ENCODE results near the gene RAI14. TPM values are rescaled to one million over a fixed set of nuclear protein-coding genes. Genes with fewer than 3 reads are reported as not detected.

RAI14 gene
- total and polyA plus RNA-seq, 2 donors (not counting 1 experiment from before 2014, with no cell fraction given) = 98.7 to 125 TPM

- TF ChIP-seq, protein P1, sequence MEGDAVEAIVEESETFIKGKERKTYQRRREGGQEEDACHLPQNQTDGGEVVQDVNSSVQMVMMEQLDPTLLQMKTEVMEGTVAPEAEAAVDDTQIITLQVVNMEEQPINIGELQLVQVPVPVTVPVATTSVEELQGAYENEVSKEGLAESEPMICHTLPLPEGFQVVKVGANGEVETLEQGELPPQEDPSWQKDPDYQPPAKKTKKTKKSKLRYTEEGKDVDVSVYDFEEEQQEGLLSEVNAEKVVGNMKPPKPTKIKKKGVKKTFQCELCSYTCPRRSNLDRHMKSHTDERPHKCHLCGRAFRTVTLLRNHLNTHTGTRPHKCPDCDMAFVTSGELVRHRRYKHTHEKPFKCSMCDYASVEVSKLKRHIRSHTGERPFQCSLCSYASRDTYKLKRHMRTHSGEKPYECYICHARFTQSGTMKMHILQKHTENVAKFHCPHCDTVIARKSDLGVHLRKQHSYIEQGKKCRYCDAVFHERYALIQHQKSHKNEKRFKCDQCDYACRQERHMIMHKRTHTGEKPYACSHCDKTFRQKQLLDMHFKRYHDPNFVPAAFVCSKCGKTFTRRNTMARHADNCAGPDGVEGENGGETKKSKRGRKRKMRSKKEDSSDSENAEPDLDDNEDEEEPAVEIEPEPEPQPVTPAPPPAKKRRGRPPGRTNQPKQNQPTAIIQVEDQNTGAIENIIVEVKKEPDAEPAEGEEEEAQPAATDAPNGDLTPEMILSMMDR (conservative IDR thresholded peaks at IDR 0.05 in 1 of 2, IDR thresholded peaks at IDR 0.05 in 1 of 2; ENCODE audit: low read depth in 1 of 2, low read length in 2 of 2) = no peak
- TF ChIP-seq EZH2 (IDR thresholded peaks at IDR 0.05; ENCODE audit: low read length, missing control alignments) = no peak
- no peaks in the 10 kb centered on the region for H3K4me1 ChIP-seq (ENCODE audit: control insufficient read depth, extremely low read depth, insufficient read depth, low read length)
Measured at GRCh38 chr5:34833976-34834793, 178.1 kb downstream of the RAI14 start.

DNA sequence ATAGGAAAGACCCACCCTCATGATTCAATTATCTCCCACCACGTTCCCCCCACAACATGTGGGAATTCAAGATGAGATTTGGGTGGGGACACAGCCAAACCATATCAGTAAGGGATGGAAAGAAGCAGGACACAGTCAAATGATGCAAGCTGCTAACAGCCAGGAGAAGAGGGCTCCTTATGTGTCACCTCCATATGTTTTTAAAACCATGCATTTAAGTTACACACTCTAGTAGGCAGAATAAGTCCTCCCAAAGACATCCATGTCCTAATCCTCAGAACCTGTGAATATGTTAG lies 178.6 kb downstream of the RAI14 start:
- no peak for TF ChIP-seq EZH2 (IDR thresholded peaks at IDR 0.05; ENCODE audit: low read length, missing control alignments)
- TF ChIP-seq, protein P1 (conservative IDR thresholded peaks at IDR 0.05 in 1 of 2, IDR thresholded peaks at IDR 0.05 in 1 of 2; ENCODE audit: low read depth in 1 of 2, low read length in 2 of 2) = no peak
- DNase-seq (ENCODE audit: low read depth in 2 of 2) = no peak
- no peaks in the 10 kb centered on the region for H3K4me1 ChIP-seq (ENCODE audit: control insufficient read depth, extremely low read depth, insufficient read depth, low read length)
- H3K27me3 ChIP-seq (ENCODE audit: control insufficient read depth, insufficient read depth, low read length) = no peaks in the 10 kb centered on the region
- peaks cover 2% of the 10 kb centered on the region for H3K36me3 ChIP-seq (ENCODE audit: control insufficient read depth, insufficient read depth, low read length)
- no peak overlapping the region for H3K4me2 ChIP-seq (ENCODE audit: extremely low read depth, insufficient read depth, low read length)
- H4K20me1 ChIP-seq (ENCODE audit: control insufficient read depth, extremely low read depth, insufficient read depth, low read length) = no peaks in the 10 kb centered on the region
- no peak overlapping the region for H2AFZ ChIP-seq (ENCODE audit: low read length)
- no peak overlapping the region for H3K4me3 ChIP-seq (replicated peaks in 1 of 4; ENCODE audit: control extremely low read depth in 1 of 4, insufficient read depth in 1 of 4, low read depth in 3 of 4, low read length in 4 of 4)
- no peak overlapping the region for H3K27ac ChIP-seq (ENCODE audit: insufficient read depth, low read length)
- no peaks in the 10 kb centered on the region for H3K79me2 ChIP-seq (ENCODE audit: control insufficient read depth, insufficient read depth, low read length)
- H3K9me3 ChIP-seq (ENCODE audit: control insufficient read depth, insufficient read depth, low read depth, low read length) = no peaks in the 10 kb centered on the region
- no peak overlapping the region for H3K9ac ChIP-seq (ENCODE audit: insufficient read depth, low read length)

More at GRCh38 chr5:34833976-34834793, 178.1 kb downstream of the RAI14 start:
- no peaks in the 10 kb centered on the region for H3K9me3 ChIP-seq (ENCODE audit: control insufficient read depth, insufficient read depth, low read depth, low read length)
- H3K27me3 ChIP-seq (ENCODE audit: control insufficient read depth, insufficient read depth, low read length) = no peaks in the 10 kb centered on the region
- H3K9ac ChIP-seq (ENCODE audit: insufficient read depth, low read length) = no peak overlapping the region
- H3K4me2 ChIP-seq (ENCODE audit: extremely low read depth, insufficient read depth, low read length) = no peak overlapping the region
- H3K79me2 ChIP-seq (ENCODE audit: control insufficient read depth, insufficient read depth, low read length) = no peaks in the 10 kb centered on the region
- no peak overlapping the region for H3K4me3 ChIP-seq (replicated peaks in 1 of 4; ENCODE audit: control extremely low read depth in 1 of 4, insufficient read depth in 1 of 4, low read depth in 3 of 4, low read length in 4 of 4)
- no peaks in the 10 kb centered on the region for H4K20me1 ChIP-seq (ENCODE audit: control insufficient read depth, extremely low read depth, insufficient read depth, low read length)
- H3K36me3 ChIP-seq (ENCODE audit: control insufficient read depth, insufficient read depth, low read length) = peaks cover 3% of the 10 kb centered on the region
- H2AFZ ChIP-seq (ENCODE audit: low read length) = no peak overlapping the region
- H3K27ac ChIP-seq (ENCODE audit: insufficient read depth, low read length) = no peak overlapping the region
- DNase-seq (ENCODE audit: low read depth in 2 of 2) = peak in 1 of 2 donors; percentile 66

GRCh38 chr5:34835664-34836063 lies 179.5 kb downstream of the RAI14 start:
- TF ChIP-seq, protein P1 (conservative IDR thresholded peaks at IDR 0.05 in 1 of 2, IDR thresholded peaks at IDR 0.05 in 1 of 2; ENCODE audit: low read depth in 1 of 2, low read length in 2 of 2) = no peak
- no peak for TF ChIP-seq EZH2 (IDR thresholded peaks at IDR 0.05; ENCODE audit: low read length, missing control alignments)
- H3K36me3 ChIP-seq (ENCODE audit: control insufficient read depth, insufficient read depth, low read length) = no peaks in the 10 kb centered on the region
- H3K4me3 ChIP-seq (replicated peaks in 1 of 4; ENCODE audit: control extremely low read depth in 1 of 4, insufficient read depth in 1 of 4, low read depth in 3 of 4, low read length in 4 of 4) = no peak overlapping the region
- H3K4me2 ChIP-seq (ENCODE audit: extremely low read depth, insufficient read depth, low read length) = no peak overlapping the region
- H2AFZ ChIP-seq (ENCODE audit: low read length) = no peak overlapping the region
- no peak overlapping the region for H3K9ac ChIP-seq (ENCODE audit: insufficient read depth, low read length)
- no peaks in the 10 kb centered on the region for H3K4me1 ChIP-seq (ENCODE audit: control insufficient read depth, extremely low read depth, insufficient read depth, low read length)
- H3K79me2 ChIP-seq (ENCODE audit: control insufficient read depth, insufficient read depth, low read length) = no peaks in the 10 kb centered on the region
- no peaks in the 10 kb centered on the region for H3K9me3 ChIP-seq (ENCODE audit: control insufficient read depth, insufficient read depth, low read depth, low read length)
- no peak for DNase-seq (ENCODE audit: low read depth in 2 of 2)
- no peaks in the 10 kb centered on the region for H4K20me1 ChIP-seq (ENCODE audit: control insufficient read depth, extremely low read depth, insufficient read depth, low read length)
- H3K27ac ChIP-seq (ENCODE audit: insufficient read depth, low read length) = no peak overlapping the region
- no peaks in the 10 kb centered on the region for H3K27me3 ChIP-seq (ENCODE audit: control insufficient read depth, insufficient read depth, low read length)
